GM21825 (cell line): ENCODE results near the gene ARHGEF9.
"Not testable (repeated sequence)": the region's sequence is repeated elsewhere in the genome, so short reads cannot be mapped to it uniquely, and the experiment has no call there.

ENCODE experiments used
- ATAC-seq: cut with Tn5 transposase; IDR thresholded peaks from one replicate; pipeline ENCODE4 v1.9.1; 2021; ENCODE audit warnings: mild to moderate bottlenecking, moderate library complexity; ENCODE audit not compliant: unreplicated experiment

ARHGEF9 gene

DNA sequence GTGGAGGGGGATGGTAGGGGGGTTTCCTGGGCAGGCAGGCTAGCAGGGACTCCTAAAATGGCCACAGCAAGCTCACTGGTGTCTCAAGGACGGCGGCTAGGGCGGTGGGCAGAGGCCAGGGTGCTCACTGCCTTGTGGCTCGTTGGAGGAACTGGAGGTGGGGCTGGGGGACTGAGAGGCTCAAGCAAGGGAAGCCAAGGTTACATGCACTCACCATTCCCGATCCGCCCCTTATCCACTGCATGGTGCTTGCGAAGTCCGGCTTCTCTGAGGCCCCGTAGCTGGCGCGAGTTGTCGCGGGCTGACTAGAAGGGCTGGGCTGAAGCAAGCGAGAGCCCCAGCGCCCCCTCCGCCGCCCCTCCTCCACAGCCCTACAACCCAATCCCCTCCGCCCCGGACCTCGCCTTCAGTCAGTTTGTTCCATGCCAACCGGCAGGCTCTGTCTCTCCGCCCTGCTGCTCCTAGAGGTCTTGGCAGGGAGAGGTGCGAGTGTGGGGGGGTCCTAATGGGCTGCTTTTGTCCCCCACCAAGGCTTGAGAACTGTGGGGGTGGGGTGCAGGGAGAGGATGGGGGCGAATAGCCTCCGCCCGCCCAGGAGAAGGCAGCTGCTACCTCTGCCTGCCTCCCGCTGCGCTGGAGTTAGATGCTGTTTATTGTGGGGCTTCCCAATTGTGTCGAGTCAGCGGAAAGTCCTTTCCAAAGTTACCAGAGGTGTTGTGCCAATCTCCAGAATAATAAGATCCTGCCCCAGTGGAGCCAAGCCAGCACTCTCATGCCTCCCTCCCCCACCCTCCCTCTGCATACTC is at the start of gene ARHGEF9:
TSS of gene ARHGEF9 (minus strand) at position 313 of the 806 bp plus-strand sequence. CDS start at position 244, 69 bp downstream.
- no peak for ATAC-seq

DNA sequence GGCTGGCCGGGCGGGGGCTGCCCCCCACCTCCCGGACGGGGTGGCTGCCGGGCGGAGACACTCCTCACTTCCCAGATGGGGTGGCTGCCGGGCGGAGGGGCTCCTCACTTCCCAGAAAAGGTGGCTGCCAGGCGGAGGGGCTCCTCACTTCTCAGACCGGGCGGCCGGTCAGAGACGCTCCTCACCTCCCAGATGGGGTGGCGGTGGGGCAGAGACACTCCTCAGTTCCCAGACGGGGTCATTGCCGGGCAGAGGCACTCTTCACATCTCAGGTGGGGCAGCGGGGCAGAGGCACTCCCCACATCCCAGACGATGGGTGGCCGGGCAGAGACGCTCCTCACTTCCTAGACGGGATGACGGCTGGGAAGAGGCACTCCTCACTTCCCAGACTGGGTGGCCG is 40.4 kb upstream of the ARHGEF9 start:
- not testable (repeated sequence) for ATAC-seq

DNA sequence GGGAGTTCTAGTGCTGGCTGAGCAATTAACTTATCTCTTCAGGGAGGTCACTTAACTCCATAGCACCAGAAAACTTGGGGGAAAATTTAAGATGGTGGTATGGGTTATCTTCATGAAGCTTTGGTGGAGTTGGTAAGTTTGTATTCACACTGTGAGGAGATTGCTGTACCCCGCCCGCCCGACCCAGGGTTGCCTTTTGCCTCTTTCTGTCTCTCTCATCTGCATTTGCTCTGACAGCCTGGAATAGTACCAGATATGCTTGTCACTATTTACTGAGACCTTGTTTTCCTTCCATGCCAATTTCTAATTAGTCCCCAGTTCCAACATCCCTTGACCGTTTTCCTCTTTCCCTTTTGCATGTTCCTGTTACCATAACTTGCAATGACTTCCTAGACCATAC is 33.1 kb upstream of the ARHGEF9 start:
- ATAC-seq, result no peak

DNA sequence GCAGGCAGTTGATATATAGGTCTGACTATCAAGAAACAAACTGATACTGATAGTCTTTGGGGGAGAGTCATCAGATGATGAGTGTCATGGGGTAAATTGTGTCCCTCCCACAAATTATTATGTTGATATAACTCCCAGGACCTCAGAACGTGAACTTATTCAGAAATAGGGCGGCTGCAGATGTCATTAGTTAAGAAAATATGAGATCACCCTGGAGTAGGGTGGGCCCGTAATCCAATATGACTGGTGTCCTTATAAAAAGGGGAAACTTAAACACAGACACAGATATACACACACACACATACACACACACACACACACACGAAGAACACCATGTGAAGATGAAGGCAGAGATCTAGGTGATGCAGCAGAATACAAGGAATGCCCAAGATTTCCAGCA is 32.7 kb upstream of the ARHGEF9 start:
- no peak for ATAC-seq

DNA sequence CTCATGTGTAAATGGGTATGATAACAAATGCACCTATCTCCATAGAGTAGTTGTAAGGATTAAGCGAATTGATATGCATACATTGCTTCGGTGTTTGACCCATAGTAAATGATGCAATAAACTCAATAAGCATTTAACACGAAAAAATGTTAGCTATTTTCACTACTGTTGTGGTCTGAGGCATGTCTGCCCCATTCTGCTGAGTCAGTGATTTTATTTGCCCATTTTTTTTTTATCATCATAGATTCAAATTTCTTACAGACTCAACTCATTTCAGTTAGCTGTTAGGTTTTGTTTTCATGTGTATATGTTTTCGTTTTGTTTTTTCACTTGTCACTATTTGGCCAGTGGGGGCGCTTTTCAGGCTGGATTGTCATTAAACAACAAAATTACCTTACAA is 27.8 kb upstream of the ARHGEF9 start:
- ATAC-seq, result no peak

DNA sequence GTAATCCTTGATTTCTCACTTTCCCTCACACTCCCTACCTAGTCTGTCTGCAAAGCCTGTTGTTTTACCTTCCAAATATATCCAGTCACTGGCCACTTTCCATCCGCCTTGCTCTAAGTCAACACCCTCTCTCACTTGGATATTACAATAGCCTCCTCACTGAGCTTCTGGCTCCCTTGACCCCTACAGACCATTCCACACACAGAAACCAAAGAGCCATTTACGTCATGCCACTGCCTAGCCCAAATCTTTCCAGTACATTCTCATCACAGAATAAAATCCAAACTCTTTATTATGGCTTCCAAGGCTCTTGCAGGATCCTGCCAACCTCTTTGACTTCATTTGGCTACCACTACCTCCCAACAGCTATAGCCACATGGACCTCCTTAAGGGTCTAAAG is 25.7 kb upstream of the ARHGEF9 start:
- ATAC-seq, result no peak

DNA sequence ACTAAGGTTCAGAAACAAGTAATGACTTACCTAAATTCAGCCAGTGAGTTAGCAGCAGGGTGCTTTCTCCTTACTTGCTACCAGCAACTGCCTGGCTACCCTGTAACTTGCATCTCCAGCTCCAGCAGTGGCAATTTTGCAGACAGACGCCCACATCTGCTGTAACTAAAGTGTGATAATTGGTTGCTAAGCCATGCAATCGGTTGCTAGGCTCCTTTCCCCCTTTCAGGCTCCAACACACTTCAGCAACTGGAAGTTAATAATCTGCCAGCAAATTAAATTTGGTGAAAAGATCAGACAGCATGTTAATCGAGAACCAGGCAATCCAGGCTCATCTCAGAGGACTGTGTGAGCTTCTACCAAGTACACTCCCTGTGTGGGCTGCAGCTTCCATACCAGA is 24.2 kb upstream of the ARHGEF9 start:
- no peak for ATAC-seq

DNA sequence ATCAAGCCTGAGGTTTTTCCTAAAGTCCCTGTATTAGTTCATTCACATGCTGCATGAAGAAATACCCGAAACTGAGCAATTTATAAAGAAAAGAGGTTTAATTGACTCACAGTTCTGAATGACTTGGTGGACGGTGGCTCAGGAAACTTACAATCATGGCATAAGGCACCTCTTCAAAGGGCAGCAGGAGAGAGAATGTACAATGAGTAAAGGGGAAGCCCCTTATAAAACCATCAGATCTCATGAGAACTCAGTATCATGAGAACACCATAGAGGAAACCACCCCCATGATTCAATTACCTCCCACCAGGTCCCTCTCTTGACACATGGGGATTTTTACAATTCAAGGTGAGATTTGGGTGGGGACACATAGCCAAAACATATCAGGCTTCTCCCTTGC is 10.4 kb upstream of the ARHGEF9 start:
- ATAC-seq, result not testable (repeated sequence)

DNA sequence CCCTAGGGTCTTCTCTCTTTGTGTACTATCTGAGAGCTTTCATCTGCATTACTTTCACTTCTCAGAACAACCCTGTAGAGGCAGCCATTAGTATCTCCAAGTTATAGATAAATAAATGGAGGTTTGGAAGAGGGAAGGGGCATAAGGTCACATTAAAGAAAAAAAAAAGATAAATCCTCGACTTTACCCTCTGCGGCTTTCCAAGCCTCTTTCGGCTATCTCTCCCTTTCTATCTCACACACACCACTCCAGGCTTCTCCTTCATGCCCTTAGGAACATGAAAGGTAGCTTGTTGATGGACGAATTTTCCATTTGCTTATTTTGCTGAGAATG is 660 bp upstream of the ARHGEF9 start:
- ATAC-seq, result no peak

DNA sequence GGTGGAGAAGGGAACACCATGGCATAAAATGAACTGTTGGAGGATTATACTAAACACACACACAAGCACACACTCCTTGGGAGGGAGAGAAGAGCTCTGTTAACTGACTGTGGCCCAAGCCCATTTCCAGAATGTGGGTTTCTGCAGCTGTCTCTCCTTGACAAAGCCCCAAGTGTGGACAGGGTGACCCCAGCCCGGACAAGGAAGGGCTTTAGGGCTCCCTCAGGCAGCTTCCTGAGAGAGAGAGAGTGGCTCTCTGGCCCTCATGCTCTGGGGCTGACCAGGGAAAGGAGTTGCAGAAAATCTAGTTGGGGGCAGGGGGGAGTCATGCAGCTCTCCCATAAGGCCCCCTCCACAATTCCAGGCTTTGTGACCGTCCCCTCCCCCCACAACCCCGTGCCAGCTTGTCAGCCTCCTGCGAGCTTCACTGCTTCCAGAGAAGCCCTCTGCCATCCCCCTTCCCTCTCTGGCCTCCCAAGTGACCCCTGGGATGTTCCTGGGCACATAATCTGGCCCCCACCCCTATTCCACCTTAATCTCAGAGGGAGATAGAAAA is 590 bp downstream of the ARHGEF9 start:
- ATAC-seq, result no peak

DNA sequence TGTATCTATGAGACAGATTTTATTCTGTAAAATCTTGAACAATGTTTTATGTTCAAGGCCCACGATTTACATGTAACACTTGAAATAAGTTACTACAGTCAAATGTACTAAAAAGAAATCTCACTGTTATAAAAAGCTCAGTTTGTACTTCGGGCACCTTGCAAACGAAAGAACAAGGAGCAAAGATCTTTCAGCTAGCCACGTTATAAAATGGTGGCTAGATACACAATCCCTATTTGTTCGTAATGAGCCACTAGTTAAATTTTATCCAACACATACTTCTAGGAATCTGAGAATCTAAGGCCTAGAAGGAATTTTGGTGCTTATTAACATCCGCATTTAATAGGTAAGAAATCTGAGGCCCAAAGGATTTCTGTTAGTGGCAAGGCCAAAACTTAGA is 2.5 kb downstream of the ARHGEF9 start:
- no peak for ATAC-seq

DNA sequence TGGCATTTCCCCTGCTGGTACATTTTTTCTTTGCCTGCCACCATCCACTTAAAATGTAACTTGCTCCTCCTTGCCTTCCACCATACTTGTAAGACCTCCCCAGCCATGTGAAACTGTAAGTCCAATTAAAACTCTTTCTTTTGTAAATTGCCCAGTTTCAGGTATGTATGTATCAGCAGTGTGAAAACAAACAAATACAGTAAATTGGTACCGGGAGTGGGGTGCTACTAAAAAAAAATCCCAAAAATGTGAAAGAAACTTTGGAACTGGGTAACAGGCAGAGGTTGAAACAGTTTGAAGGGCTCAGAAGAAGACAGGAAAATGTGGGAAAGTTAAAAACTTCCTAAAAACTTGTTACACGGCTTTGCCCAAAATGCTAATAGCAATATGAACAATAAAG is 16.3 kb downstream of the ARHGEF9 start:
- ATAC-seq, result no peak

DNA sequence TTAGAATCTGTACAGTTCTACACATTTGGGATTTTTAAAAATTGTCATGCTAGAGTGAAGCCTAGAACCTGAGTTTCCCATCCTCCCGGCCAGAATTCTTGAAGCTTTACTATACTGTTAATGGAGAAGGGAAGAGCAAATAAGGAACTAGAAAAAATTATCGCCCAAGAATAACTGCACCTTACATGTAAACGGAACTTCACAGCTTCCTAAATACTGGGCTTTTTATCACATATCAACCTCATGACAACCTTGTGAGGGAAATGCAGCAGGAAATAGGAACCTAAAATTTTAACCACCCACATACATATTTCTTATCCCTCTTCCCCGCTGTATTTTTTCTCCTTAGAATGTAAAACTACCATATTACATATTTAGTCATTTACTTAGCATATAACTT is 19.3 kb downstream of the ARHGEF9 start:
- ATAC-seq, result no peak

DNA sequence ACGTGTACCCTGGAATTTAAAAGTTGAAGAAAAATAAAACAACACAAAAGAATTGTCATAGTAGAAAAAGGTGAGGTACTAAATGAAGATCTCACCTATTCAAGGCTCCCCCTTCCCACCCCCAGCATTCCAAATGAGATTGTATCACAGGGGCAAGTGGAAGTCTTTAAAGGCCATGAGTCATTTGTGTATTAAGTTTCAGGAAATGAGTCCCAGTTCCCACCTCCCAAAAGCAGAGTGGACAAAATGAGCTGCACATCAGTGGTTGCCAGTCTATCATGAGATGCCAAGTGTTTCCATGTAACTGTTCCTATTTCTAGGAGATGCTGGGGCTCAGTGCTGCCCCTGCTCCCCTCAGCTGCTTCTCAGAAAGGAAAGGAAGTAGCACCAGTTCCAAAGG is 20.1 kb downstream of the ARHGEF9 start:
- no peak for ATAC-seq

DNA sequence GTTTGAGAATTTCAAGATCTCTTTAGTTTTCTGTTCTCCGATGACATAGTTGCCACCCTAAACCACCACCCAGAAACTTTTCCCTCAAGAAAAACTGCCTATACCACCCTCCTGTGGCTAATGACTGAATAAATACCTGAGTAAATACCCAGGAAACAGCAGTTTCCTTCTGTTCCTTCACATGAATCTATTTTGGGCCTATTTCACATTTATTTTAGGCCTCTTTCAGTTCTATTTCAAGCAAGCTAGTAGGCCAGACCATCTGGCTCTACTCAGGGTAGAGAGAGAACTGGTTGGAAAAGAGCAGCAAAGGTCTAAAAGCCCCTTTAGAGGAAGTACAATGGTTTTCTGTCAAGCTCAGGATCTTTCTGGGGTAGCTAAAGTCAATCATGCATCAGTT is 23.4 kb downstream of the ARHGEF9 start:
- peak; percentile 88 for ATAC-seq

DNA sequence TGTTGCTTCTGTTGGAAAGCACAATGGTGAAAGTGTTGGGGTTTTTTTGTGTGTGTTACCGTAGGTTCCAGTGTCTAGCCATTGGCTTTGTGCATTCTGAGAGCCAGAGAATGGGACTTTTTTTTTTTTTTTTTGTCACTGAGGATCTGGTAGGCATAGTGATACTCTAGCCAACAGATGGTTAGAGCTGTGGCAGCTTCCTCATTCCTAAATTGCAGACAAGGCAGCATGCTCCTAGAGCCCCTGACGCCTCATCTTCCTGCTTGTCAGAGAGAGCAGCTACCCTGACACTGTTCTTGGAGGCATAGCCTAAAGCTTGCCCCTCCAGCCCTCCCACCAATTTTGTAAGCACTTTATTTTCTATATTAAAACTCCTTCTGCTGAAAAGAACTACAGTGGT is 27.0 kb downstream of the ARHGEF9 start:
- ATAC-seq, result no peak

DNA sequence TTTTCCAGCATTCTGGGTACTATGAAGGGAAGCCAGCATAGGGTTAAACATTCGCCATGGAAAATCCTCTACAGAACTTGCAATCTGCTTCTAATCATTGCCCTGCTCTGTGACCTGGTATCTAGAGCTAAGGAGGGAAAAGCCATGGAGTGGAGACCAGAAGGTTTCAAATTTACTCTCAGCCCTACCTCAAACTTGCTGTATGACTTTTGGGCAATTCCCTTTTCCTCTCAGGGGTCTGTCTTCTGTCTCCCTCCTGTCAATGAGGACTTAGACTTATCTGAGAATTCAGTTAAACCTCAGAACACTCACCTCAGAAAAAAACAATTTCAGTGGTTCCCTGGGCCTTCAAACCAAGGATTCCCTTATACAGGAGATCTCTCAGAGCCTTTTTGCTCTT is 29.1 kb downstream of the ARHGEF9 start:
- no peak for ATAC-seq

DNA sequence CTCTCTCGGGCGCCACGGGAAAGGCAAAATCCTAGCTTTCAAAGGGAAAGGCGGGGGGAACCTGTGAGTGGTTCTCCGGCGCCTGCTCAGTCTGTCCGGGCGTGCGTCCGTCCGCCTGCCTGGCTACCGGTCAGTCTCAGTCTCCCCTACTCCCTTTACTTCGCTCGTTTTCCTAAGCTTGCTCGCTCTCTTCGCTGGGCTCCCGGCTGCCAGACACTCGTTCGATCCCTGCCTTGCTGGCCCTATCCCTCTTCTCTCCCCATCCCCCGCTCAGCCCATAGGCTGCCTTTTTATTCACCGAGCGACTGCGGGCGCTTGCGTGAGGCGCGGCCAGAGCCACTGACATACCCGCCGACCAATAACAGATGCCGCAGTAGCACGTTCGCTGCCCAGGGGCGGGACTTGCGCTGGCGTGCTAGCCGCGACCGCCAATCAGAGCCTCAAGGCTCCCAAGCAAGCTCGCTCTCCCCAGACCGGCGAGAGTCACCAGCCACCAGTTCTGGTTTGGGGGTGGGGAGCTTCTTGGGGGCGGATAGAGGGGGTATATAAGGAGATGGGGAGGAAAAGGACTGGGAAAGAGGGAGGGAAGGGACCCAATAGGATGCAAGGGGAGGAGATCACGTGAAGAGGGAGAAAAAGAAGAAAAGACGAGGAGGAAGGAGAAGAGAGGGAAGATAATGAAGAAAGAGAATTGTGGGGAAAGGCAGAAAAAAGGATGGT is 30.0 kb downstream of the ARHGEF9 start:
- ATAC-seq, result peak; percentile 97

DNA sequence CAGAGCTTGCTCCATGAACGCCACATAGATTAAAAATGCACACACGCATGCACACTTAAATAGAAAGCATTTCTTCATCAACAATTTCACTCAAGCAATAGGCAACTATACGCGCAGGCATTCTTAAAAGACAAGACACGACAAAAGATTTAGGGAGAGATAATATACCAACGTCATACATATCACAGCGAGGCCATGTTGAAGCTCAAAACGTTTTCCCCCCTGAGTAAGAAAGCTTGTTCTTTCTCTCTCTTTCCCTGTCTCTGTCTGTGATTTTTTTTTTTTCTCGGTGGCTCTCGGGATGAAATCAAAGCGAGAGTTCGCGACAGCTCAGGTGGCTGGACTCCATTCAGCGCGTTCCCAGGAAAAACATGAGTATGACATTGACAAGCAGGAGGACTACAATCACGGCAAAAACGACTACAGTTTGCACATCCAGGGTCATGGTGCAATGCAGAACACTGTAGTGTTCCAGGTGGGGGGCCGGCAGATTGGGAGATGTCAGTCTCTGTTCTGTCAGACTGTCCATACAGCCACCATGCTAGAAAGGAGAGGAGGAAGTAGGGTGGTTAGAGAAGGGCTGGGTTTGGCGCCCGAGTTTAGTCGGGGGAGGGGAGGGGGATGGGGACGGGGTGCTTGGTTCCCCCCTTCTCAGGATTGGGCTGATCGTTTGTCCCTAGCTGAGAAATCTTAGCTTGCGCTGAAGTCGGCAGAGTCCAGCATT is 30.7 kb downstream of the ARHGEF9 start:
- ATAC-seq, result peak; percentile 24

DNA sequence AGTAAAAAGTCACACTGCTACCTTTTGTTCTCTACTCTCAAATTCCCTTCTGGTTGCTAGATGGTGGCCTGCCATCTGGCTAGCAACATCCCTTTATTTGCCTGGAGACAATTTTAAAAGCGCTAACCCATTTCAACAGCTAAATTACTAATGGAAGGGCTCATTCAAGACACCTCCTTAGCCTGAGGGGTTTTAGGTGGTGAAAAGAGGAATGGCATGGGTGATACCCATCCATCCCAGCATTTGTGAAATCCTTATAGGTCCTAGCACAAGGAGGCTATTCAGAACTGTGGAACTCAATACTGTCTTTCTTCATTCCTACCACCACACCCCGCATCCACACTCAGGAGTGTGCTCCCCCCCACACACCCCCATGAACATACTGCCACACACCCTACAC is 33.5 kb downstream of the ARHGEF9 start:
- no peak for ATAC-seq

DNA sequence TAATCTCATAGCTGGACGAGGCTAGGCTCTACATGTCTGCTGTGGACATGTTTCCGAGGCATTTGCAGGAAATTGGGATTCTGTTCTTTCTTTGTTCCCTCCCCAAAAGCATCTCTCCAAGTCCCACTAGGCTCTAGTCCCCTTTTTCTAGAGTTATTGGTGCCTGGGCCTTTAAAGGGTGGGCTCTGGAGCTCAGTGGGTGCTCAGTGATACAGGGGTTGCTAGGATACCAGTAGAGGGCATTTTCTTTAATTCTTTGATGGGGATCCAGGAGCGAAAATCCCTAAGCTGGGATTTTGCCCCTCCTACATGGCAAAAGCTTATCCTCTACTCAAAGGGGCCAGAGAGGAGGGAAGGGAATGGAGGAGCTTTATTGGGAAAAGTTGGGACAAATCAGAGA is 34.2 kb downstream of the ARHGEF9 start:
- ATAC-seq, result no peak

DNA sequence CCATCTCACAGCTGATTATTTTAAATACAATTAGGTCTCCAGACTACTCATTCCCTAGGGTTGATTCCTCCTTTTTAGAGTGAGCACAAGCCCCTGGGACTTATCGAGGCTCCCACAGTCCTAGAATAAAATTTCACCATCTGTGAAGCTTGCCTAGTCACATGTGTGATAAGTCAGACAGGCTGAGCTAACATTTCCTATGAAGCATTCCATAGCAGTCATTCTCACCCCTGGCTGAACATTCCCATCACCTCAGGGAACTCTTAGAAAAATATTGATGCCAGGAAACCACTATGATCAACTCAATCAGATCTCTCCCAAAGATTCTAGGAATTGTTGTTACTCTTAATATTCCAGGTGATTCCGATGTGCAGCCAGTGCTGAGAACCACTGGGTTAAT is 37.7 kb downstream of the ARHGEF9 start:
- ATAC-seq, result no peak
